DOHH2 (cell line): ENCODE results near the gene RRAS2.
A peak's percentile ranks its signal among the peaks of the same experiment; 100 is the strongest.

Experiments used
- H3F3A ChIP-seq: fragments of 200-600 bp; sonication (generic), shearing (Covaris generic); 2 replicates; pipeline ENCODE4 v1.6.0; 2016; ENCODE audit warnings: antibody characterized with exemption, mild to moderate bottlenecking; ENCODE audit not compliant: control insufficient read depth, insufficient read depth
- H3K27ac ChIP-seq: fragments of 200-600 bp; sonication (generic); 2 replicates; pipeline ENCODE4 v1.5.1; 2014; ENCODE audit warnings: low read depth, mild to moderate bottlenecking, low read length, moderate library complexity
- H3K27me3 ChIP-seq: fragments of 200-600 bp; sonication (generic); 2 replicates; pipeline ENCODE4 v1.6.1; 2014; ENCODE audit warnings: mild to moderate bottlenecking, low read length, mixed read lengths; ENCODE audit not compliant: control insufficient read depth
- H3K36me3 ChIP-seq: fragments of 200-600 bp; sonication (generic); 2 replicates; pipeline ENCODE4 v1.6.1; 2014; ENCODE audit warnings: mild to moderate bottlenecking, low read length, moderate library complexity, mixed read lengths; ENCODE audit not compliant: control insufficient read depth
- H3K4me1 ChIP-seq: fragments of 200-600 bp; sonication (generic); 2 replicates; pipeline ENCODE4 v1.6.1; 2014; ENCODE audit warnings: mild to moderate bottlenecking, low read length, mixed read lengths; ENCODE audit not compliant: control insufficient read depth
- H3K4me2 ChIP-seq: fragments of 200-600 bp; sonication (generic); 2 replicates; pipeline ENCODE4 v1.6.0; 2014; ENCODE audit warnings: mild to moderate bottlenecking, low read length, moderate library complexity
- H3K4me3 ChIP-seq: fragments of 200-600 bp; sonication (generic); 2 replicates; pipeline ENCODE4 v1.5.1; 2014; ENCODE audit warnings: mild to moderate bottlenecking, low read length, mixed read lengths
- H3K79me2 ChIP-seq: fragments of 200-600 bp; sonication (generic); 2 replicates; pipeline ENCODE4 v1.6.1; 2014; ENCODE audit warnings: mild to moderate bottlenecking, low read length, mixed read lengths; ENCODE audit not compliant: control insufficient read depth
- H3K9me2 ChIP-seq: fragments of 200-600 bp; sonication (generic); replicated peaks from 2 replicates; pipeline ENCODE4 v1.6.1; 2014; ENCODE audit warnings: mild to moderate bottlenecking, low read length, mixed read lengths; ENCODE audit not compliant: control insufficient read depth
- H3K9me3 ChIP-seq: fragments of 200-600 bp; sonication (generic); 2 replicates; pipeline ENCODE4 v1.6.1; 2014; ENCODE audit warnings: antibody characterized with exemption, low read length, mixed read lengths; ENCODE audit not compliant: control insufficient read depth, insufficient read depth
- H4K20me1 ChIP-seq: fragments of 200-600 bp; sonication (generic); 2 replicates; pipeline ENCODE4 v1.6.0; 2014; ENCODE audit warnings: low read depth, mild to moderate bottlenecking, antibody characterized with exemption, low read length, moderate library complexity; ENCODE audit not compliant: control insufficient read depth, insufficient read depth
- EZH2phosphoT487 ChIP-seq: fragments of 200-600 bp; sonication (generic); IDR thresholded peaks from 2 replicates; pipeline ENCODE4 v1.6.1; 2017; ENCODE audit warnings: borderline replicate concordance, mild to moderate bottlenecking, antibody characterized with exemption, low read length, moderate library complexity, mixed read lengths
- TF ChIP-seq, protein P1 (sequence below): fragments of 200-600 bp; sonication (generic); IDR thresholded peaks from one replicate; pipeline ENCODE4 v1.5.1; 2014; ENCODE audit warnings: antibody characterized with exemption, mild to moderate bottlenecking, low read depth, low read length; ENCODE audit not compliant: poor library complexity, severe bottlenecking

RRAS2 gene

DNA sequence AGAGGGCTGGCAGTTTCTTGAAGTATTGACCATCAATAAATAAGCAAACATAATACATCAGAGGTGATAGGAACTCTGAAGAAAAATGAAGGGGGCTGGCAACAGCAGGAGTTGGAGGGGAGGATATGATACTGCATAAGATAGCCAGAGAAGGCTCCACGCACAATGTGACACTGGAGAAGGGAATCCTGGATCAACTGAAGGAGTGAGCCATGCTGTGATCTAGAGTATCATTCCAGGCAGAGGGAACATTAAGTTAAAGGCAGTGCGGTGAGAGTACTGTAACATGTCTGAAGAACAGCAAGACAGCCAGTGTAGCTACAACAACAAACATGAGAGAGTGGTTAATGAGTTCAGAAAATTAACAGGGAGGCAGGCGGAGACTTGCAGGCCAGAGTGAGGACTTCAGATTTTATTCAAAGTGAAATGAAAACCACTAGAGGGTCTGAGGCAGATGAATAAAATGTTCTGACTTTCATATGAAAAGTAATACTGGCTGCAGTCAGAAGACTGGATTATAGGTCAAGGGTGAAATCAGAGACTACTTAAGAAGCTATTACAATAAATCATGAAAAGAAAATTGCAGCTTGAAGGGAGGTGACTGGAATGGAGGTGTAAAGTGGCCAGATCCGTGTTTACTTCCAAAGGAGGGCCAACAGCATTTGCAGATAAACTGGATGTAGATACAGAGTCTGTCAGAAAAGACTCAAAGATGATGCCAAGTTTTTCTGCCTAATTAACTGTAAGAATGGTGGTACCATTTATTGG lies 49.4 kb downstream of the RRAS2 start:
- peaks cover 99% of the 10 kb centered on the region for H3K79me2 ChIP-seq
- peaks cover 29% of the 10 kb centered on the region for H3F3A ChIP-seq
- H3K27me3 ChIP-seq: no peaks in the 10 kb centered on the region
- peak overlapping the region; percentile 35 for H3K4me3 ChIP-seq
- no peaks in the 10 kb centered on the region for H3K9me3 ChIP-seq
- peaks cover 88% of the 10 kb centered on the region for H3K4me1 ChIP-seq
- H3K9me2 ChIP-seq: no peaks in the 10 kb centered on the region
- TF ChIP-seq, protein P1, sequence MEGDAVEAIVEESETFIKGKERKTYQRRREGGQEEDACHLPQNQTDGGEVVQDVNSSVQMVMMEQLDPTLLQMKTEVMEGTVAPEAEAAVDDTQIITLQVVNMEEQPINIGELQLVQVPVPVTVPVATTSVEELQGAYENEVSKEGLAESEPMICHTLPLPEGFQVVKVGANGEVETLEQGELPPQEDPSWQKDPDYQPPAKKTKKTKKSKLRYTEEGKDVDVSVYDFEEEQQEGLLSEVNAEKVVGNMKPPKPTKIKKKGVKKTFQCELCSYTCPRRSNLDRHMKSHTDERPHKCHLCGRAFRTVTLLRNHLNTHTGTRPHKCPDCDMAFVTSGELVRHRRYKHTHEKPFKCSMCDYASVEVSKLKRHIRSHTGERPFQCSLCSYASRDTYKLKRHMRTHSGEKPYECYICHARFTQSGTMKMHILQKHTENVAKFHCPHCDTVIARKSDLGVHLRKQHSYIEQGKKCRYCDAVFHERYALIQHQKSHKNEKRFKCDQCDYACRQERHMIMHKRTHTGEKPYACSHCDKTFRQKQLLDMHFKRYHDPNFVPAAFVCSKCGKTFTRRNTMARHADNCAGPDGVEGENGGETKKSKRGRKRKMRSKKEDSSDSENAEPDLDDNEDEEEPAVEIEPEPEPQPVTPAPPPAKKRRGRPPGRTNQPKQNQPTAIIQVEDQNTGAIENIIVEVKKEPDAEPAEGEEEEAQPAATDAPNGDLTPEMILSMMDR: no peak
- TF ChIP-seq EZH2phosphoT487: no peak
- no peaks in the 10 kb centered on the region for H4K20me1 ChIP-seq
- peaks cover 3% of the 10 kb centered on the region; the same call in 1 of the 2 replicates for H3K36me3 ChIP-seq
- peak overlapping the region; percentile 52 for H3K27ac ChIP-seq
- H3K4me2 ChIP-seq: peak overlapping the region; percentile 91

DNA sequence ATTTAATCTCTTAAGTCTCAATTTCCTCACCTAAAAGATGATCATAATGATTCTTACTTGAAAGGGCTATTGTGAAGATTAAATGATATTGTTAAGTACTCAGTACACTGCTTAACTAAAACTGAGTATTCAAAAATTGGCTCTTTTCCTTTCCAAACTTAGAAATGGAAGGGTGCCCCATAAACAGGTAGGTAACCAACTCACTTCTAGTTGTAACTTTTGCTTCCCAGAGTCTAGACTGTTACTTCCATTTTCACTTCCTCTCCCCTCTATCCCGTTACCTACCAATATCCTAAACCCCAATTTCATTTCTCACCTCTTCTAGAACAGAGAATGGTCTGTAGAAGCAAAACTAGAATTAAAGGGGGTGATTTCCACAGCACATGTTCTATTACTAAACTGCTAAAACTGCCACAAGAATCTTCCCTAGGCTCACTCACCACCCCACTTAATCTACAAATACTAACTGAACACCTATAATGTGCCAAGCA lies 50.0 kb downstream of the RRAS2 start:
- Histone ChIP-seq H3K4me3 (peak overlapping the region; percentile 35), H3K9me2 (no peaks in the 10 kb centered on the region), H3F3A (peaks cover 23% of the 10 kb centered on the region), H3K9me3 (no peaks in the 10 kb centered on the region), H3K27ac (peak overlapping the region; percentile 52), H3K27me3 (no peaks in the 10 kb centered on the region), H3K36me3 (peaks cover 3% of the 10 kb centered on the region; the same call in 1 of the 2 replicates), H3K4me2 (peak overlapping the region; percentile 91), H4K20me1 (peaks cover 3% of the 10 kb centered on the region; the same call in 1 of the 2 replicates), H3K79me2 (peaks cover 99% of the 10 kb centered on the region), H3K4me1 (peaks cover 88% of the 10 kb centered on the region)
- TF ChIP-seq EZH2phosphoT487: no peak
- TF ChIP-seq, protein P1: no peak

DNA sequence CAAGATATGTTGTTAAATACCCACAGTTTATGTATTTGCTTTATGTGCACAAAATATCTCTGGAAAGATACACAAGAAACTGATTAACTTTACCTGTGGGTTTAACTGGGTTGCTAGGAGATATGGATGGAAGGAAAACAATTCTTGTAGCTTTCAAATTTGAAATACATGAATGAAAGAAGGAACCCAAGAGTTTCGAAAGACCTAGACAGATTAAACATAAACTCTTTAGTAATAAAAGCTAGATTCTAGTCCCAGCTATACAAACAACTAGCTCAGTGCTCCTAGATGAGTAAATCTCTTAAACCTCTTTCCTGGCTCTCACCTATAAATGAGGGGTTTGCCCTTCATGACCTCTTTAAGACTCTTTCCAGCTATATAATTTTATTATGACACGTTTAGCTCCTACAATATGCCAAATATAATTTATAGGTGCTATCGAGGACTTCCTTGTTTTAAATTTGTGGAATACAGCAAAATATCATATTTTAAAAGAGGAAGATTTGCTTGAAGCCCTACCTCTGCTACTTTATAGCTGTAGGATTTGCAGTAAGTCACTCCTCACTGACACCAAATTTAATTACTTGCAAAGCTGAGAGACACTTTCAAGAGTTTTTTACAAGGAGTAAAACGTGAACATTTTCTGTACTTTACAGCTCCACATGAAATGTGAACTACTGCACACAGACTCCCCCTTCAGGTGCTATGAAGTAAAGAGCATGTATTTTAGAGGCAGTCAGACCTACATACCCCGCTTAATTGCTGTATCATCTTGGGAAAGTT lies 50.7 kb downstream of the RRAS2 start:
- H4K20me1 ChIP-seq: peaks cover 9% of the 10 kb centered on the region
- peaks cover 3% of the 10 kb centered on the region; the same call in 1 of the 2 replicates for H3K36me3 ChIP-seq
- no peaks in the 10 kb centered on the region for H3K9me2 ChIP-seq
- peaks cover 99% of the 10 kb centered on the region for H3K79me2 ChIP-seq
- H3F3A ChIP-seq: peaks cover 17% of the 10 kb centered on the region
- no peaks in the 10 kb centered on the region for H3K27me3 ChIP-seq
- H3K4me1 ChIP-seq: peaks cover 83% of the 10 kb centered on the region
- H3K9me3 ChIP-seq: no peaks in the 10 kb centered on the region
- peak overlapping the region; percentile 91 for H3K4me2 ChIP-seq
- peak overlapping the region; percentile 35 for H3K4me3 ChIP-seq
- no peak for TF ChIP-seq EZH2phosphoT487
- TF ChIP-seq, protein P1: peak; percentile 77
- peak overlapping the region; percentile 52 for H3K27ac ChIP-seq
